Measurements from ENCODE around the gene ZFP36L2. TPM values are rescaled to one million over a fixed set of nuclear protein-coding genes. Genes with fewer than 3 reads are reported as not detected.
"Not testable (repeated sequence)": the region's sequence is repeated elsewhere in the genome, so short reads cannot be mapped to it uniquely, and the experiment has no call there.

Gene ZFP36L2
- total and polyA plus RNA-seq, 11 donors, result 28.8 to 94.4 (median 38.5) TPM

DNA sequence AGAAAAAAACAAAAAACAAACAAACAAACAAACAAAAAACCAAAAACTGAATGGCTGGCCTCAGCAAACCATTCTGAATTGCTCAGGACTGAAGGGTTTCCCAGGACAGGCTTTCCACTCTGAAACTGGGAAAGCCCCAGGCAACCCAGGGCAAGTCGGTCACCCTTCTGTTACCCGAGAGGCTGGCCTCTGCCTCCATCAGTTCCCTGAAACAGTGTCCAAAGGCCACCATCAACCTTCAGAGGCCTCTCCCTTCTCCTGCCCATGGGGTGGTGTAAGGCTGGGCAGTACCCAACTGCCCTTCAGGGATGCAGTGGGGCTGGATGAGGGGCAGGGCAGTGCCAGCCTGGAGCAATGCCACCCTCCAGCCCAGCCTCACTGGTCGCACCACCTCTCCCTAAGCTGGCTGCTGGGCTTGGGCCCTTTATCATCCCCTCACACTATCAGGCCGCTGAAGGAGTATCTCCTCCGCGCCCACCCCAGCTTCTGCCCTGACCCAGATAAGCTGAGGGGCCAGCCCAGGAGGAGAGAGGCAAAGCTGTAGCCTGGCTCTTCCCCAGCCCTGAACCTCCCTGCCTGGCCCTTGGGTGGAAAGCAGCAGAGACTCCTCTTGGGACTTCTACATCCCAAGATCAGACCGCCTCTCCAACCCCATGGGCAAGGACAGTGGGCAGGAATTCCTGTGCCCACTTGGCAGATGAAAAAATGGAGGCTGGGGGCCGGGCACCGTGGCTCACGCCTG lies 35.9 kb downstream of the ZFP36L2 start:
- intact Hi-C loops (cut with DNase I), result no loop called here
- no peaks in the 10 kb centered on the region for H3K36me3 ChIP-seq
- no peak overlapping the region for H3K4me3 ChIP-seq
- H3K27me3 ChIP-seq, result no peaks in the 10 kb centered on the region
- TF ChIP-seq, protein P1, sequence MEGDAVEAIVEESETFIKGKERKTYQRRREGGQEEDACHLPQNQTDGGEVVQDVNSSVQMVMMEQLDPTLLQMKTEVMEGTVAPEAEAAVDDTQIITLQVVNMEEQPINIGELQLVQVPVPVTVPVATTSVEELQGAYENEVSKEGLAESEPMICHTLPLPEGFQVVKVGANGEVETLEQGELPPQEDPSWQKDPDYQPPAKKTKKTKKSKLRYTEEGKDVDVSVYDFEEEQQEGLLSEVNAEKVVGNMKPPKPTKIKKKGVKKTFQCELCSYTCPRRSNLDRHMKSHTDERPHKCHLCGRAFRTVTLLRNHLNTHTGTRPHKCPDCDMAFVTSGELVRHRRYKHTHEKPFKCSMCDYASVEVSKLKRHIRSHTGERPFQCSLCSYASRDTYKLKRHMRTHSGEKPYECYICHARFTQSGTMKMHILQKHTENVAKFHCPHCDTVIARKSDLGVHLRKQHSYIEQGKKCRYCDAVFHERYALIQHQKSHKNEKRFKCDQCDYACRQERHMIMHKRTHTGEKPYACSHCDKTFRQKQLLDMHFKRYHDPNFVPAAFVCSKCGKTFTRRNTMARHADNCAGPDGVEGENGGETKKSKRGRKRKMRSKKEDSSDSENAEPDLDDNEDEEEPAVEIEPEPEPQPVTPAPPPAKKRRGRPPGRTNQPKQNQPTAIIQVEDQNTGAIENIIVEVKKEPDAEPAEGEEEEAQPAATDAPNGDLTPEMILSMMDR (IDR thresholded peaks at IDR 0.05), result no peak
- no peak for TF ChIP-seq POLR2A (IDR thresholded peaks at IDR 0.05)
- H3K27ac ChIP-seq, result no peak overlapping the region
- peaks cover 0 to 41% (median 0%) of the 10 kb centered on the region in 12 donors for H3K4me1 ChIP-seq
- 73 to 86% (median 83%) methylated on average over 10 of the region's 10 CpGs for WGBS, 4 donors
- DNase-seq (no peak), ATAC-seq (no peak)
- no peaks in the 10 kb centered on the region for H3K9me3 ChIP-seq

GRCh38 chr2:43189861-43190260 lies 36.5 kb downstream of the ZFP36L2 start:
- 92 to 96% (median 94%) methylated on average over 7 of the region's 7 CpGs for WGBS, 4 donors
- H3K4me3 ChIP-seq; H3K9me3 ChIP-seq; H3K27me3 ChIP-seq; intact Hi-C loops (cut with DNase I); DNase-seq; ATAC-seq; H3K36me3 ChIP-seq; H3K27ac ChIP-seq: not testable (repeated sequence)
- H3K4me1 ChIP-seq, result peaks cover 0 to 41% (median 0%) of the 10 kb centered on the region in 12 donors

- no peak overlapping the region for H3K4me3 ChIP-seq
- ATAC-seq, result no peak
Measured at GRCh38 chr2:43188561-43189386, 37.6 kb downstream of the ZFP36L2 start.

DNA sequence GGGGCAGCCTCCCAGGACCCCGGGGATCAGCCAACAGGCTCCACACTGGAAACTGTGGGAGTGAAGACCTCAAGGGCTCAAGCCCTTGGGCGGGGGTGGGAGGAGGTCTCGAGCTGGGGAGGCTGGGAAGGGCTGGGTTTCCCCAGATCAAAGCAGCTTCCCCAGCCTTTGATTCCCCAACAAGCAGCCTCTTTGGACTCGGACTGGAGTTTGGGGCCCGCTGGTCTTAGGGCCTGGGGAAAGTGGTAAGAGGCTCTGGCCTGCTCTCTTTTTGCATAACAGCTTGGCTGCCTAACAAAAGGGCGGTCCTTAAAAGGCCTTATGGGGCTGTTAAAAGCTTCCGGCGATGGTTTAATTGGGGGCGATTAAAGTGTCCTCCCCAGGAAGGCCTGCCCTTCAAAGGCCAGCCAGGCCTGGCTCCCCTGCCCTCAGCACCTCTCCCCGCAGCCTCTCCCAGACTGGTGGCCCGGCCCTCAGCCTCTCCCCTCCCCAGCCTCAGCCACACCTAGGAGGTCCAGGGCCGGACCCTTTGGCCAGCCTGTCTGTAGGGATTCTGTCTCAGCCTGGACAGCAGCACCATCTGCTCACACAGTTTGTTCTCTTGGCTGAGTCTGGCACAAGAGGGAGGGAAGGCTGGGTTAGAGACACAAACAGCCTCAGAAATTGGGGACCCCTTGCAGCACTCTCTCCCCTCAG lies 39.6 kb downstream of the ZFP36L2 start:
- peak in 3 of 4 donors; percentile 32 to 61 (median 56) for ATAC-seq
- Histone ChIP-seq H3K4me3 (no peak overlapping the region), H3K36me3 (no peaks in the 10 kb centered on the region), H3K4me1 (peaks cover 0 to 27% (median 0%) of the 10 kb centered on the region in 12 donors), H3K27me3 (no peaks in the 10 kb centered on the region), H3K9me3 (no peaks in the 10 kb centered on the region), H3K27ac (peak overlapping the region in 5 of 12 donors; percentile 17 to 42 (median 39))
- intact Hi-C loops (cut with DNase I), result no loop called here
- DNase-seq, result no peak
- no peak for TF ChIP-seq POLR2A (IDR thresholded peaks at IDR 0.05)
- TF ChIP-seq, protein P1 (IDR thresholded peaks at IDR 0.05), result no peak
- 74 to 89% (median 79%) methylated on average over 11 to 12 of the region's 12 CpGs for WGBS, 4 donors

More at GRCh38 chr2:43188561-43189386, 37.6 kb downstream of the ZFP36L2 start:
- Histone ChIP-seq H3K27me3 (no peaks in the 10 kb centered on the region), H3K4me1 (peaks cover 0 to 40% (median 0%) of the 10 kb centered on the region in 12 donors), H3K9me3 (no peaks in the 10 kb centered on the region), H3K36me3 (no peaks in the 10 kb centered on the region), H3K27ac (no peak overlapping the region)
- intact Hi-C loops (cut with DNase I), result no loop called here
- TF ChIP-seq POLR2A (IDR thresholded peaks at IDR 0.05), result no peak
- TF ChIP-seq, protein P1 (IDR thresholded peaks at IDR 0.05), result no peak
- DNase-seq, result no peak
- 93 to 96% (median 93%) methylated on average over 16 of the region's 16 CpGs for WGBS, 4 donors

All from heart left ventricle (tissue), 16 donors.